ENCODE measurements around the gene PARPBP. TPM values are rescaled to one million over a fixed set of nuclear protein-coding genes. Genes with fewer than 3 reads are reported as not detected.

The PARPBP gene
- total and polyA plus RNA-seq, 2 of the 8 experiments (the other 6 are each of a cell fraction or from before 2014, with no cell fraction given), result 10.9 to 38.1 TPM

GRCh38 chr12:102163383-102163782 lies 43.4 kb downstream of the PARPBP start:
- H3K27me3 ChIP-seq (replicated peaks in 1 of 4; ENCODE audit: control insufficient read depth in 3 of 4, extremely low read depth in 1 of 4, insufficient read depth in 3 of 4, low read length in 3 of 4), result no peaks in the 10 kb centered on the region
- no peak overlapping the region for H3K18ac ChIP-seq (ENCODE audit: extremely low read depth, low read length)
- H4K8ac ChIP-seq (ENCODE audit: extremely low read depth, insufficient read depth, low read length), result no peak overlapping the region
- ChIA-PET CTCF (ENCODE audit: partially characterized antibody) (no interaction called here), POLR2A (ENCODE audit: partially characterized antibody) (no interaction called here)
- H3K56ac ChIP-seq (replicated peaks; ENCODE audit: insufficient read length, low read depth, low read length), result no peak overlapping the region
- no peaks in the 10 kb centered on the region for H3K9me3 ChIP-seq (ENCODE audit: insufficient read depth in 2 of 2, low read depth in 1 of 2, low read length in 1 of 2)
- H3K23me2 ChIP-seq (ENCODE audit: low read depth, low read length), result no peaks in the 10 kb centered on the region
- no peak overlapping the region for H2BK120ac ChIP-seq (replicated peaks; ENCODE audit: low read depth, low read length)
- H2BK5ac ChIP-seq (ENCODE audit: low read depth, low read length), result no peak overlapping the region
- H3K27ac ChIP-seq (ENCODE audit: low read depth, low read length), result no peak overlapping the region
- WGBS, 2 experiments (ENCODE audit: extremely low coverage in 1 of 2, insufficient coverage in 1 of 2, insufficient read length in 1 of 2, insufficient replicate concordance in 2 of 2, low coverage in 1 of 2, low lambda C conversion rate in 2 of 2, missing lambda C conversion rate in 1 of 2), result 92% methylated on average over 1 of the region's 1 CpG; no CpG with 5 or more reads in 1 of the 2 experiments
- no peak overlapping the region for H2AFZ ChIP-seq (ENCODE audit: low read length)
- H3K79me1 ChIP-seq (ENCODE audit: low read depth, low read length), result no peaks in the 10 kb centered on the region
- H4K91ac ChIP-seq (replicated peaks; ENCODE audit: insufficient read length, low read length), result no peak overlapping the region
- peaks cover 0 to 1% of the 10 kb centered on the region in 2 experiments for H4K20me1 ChIP-seq (replicated peaks in 1 of 2; ENCODE audit: control insufficient read depth in 1 of 2, insufficient read depth in 2 of 2, low read length in 2 of 2)
- H3K36me3 ChIP-seq (ENCODE audit: control insufficient read depth in 2 of 4, insufficient read depth in 4 of 4, low read length in 3 of 4), result no peaks in the 10 kb centered on the region; a peak in 1 of 8 replicates
- DNase-seq (ENCODE audit: low read depth in 1 of 2, low spot score in 2 of 2), result no peak
- no peak overlapping the region for H3K4me3 ChIP-seq (ENCODE audit: extremely low read depth in 1 of 4, insufficient read depth in 2 of 4, low read depth in 3 of 4, low read length in 4 of 4)
- H3K4me1 ChIP-seq (replicated peaks in 1 of 4; ENCODE audit: control insufficient read depth in 3 of 4, insufficient read depth in 4 of 4, low read length in 3 of 4), result no peaks in the 10 kb centered on the region
- H3K4me2 ChIP-seq (ENCODE audit: insufficient read depth in 1 of 2, low read depth in 2 of 2, low read length in 2 of 2), result no peak overlapping the region
- H2BK12ac ChIP-seq (ENCODE audit: low read depth, low read length), result no peak overlapping the region
- H3K79me2 ChIP-seq (ENCODE audit: control insufficient read depth in 1 of 2, insufficient read depth in 2 of 2, low read length in 2 of 2), result no peaks in the 10 kb centered on the region
- H2BK20ac ChIP-seq (ENCODE audit: low read length), result no peak overlapping the region
- no peak overlapping the region for H2AK5ac ChIP-seq (ENCODE audit: low read depth, low read length)
- no peak overlapping the region for H3K4ac ChIP-seq (replicated peaks; ENCODE audit: insufficient read length, low read depth, low read length)
- FAIRE-seq, result no peak
- H2BK15ac ChIP-seq (ENCODE audit: low read length), result no peak overlapping the region
- H4K5ac ChIP-seq (ENCODE audit: insufficient read length, low read depth, low read length), result no peak overlapping the region
- no peak overlapping the region for H3K9ac ChIP-seq (replicated peaks in 1 of 4; ENCODE audit: extremely low read depth in 1 of 4, low read depth in 3 of 4, low read length in 3 of 4)
- H3K23ac ChIP-seq (ENCODE audit: insufficient read length), result no peak overlapping the region
- no peak overlapping the region for H3K14ac ChIP-seq (ENCODE audit: insufficient read length)
- TF ChIP-seq SIN3A (conservative IDR thresholded peaks at IDR 0.05 in 1 of 2, IDR thresholded peaks at IDR 0.05 in 1 of 2; ENCODE audit: low read depth in 1 of 2, low read length in 2 of 2) (no peak), RAD21 (IDR thresholded peaks at IDR 0.05 in 1 of 2, conservative IDR thresholded peaks at IDR 0.05 in 1 of 2; ENCODE audit: low read depth in 2 of 2, low read length in 2 of 2) (no peak), CHD1 (IDR thresholded peaks at IDR 0.05; ENCODE audit: low read depth, low read length) (no peak), BRCA1 (IDR thresholded peaks at IDR 0.05; ENCODE audit: low read depth, low read length) (no peak), POLR2AphosphoS5 (IDR thresholded peaks at IDR 0.05; ENCODE audit: low read depth, low read length) (no peak), CTBP2 (IDR thresholded peaks at IDR 0.05; ENCODE audit: borderline replicate concordance, insufficient read depth, insufficient read length, low read length) (no peak), POLR2A (IDR thresholded peaks at IDR 0.05; ENCODE audit: control extremely low read depth in 1 of 2, low read depth in 2 of 2, low read length in 2 of 2) (no peak), RFX5 (IDR thresholded peaks at IDR 0.05; ENCODE audit: borderline replicate concordance, low read depth, low read length) (no peak), JUN (IDR thresholded peaks at IDR 0.05; ENCODE audit: low read depth, low read length) (no peak), KDM5A (IDR thresholded peaks at IDR 0.05; ENCODE audit: low read length) (no peak), KDM1A (IDR thresholded peaks at IDR 0.05; ENCODE audit: borderline replicate concordance, low read length) (no peak), RXRA (IDR thresholded peaks at IDR 0.05; ENCODE audit: insufficient read depth, low read depth, low read length) (no peak), JUND (IDR thresholded peaks at IDR 0.05; ENCODE audit: low read length) (no peak), CHD2 (IDR thresholded peaks at IDR 0.05; ENCODE audit: low read length) (no peak)
- TF ChIP-seq, protein P1, sequence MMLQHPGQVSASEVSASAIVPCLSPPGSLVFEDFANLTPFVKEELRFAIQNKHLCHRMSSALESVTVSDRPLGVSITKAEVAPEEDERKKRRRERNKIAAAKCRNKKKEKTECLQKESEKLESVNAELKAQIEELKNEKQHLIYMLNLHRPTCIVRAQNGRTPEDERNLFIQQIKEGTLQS (IDR thresholded peaks at IDR 0.05; ENCODE audit: insufficient read depth, low read depth, low read length), result no peak
